Measurements from ENCODE around the gene PACSIN2.

DNA sequence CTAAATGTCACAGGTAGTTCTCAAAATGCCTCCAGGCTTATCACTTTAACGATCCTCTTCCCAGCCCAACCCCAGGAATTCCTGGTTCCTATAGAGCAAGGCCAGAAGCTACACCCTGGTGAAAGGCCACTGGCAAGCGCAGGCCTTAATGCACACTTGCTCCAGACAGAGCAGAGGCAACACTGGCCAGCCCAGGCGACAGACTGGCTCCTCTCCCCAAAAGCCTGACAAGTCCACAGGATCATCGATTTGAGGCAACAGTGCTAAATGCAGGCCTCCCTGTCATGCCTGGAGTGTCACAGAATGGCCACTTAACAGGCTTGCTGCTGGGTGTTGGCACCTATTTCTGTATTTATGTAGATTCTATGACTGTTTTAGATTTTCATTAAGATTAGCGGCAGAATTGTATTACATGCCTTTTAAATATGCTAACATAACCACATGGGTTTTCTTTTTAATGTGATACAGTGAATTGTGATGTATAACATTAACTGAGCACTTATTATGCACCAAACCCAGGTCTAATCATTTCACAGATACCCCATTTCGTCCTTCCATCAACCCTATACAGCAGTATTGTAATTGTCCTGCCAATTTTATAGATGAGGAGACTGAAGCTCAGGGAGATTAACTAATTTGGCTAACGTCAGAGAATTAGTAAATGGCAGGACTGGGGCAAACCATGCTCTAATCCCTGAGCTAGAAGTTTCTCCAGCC is 38.6 kb downstream of the PACSIN2 start:
- no peak for TF ChIP-seq CTCF (IDR thresholded peaks at IDR 0.05)
- no peak for TF ChIP-seq POLR2AphosphoS5 (IDR thresholded peaks at IDR 0.05; ENCODE audit: insufficient read depth in 1 of 2, low read depth in 1 of 2)
